HG02840 (cell line): ENCODE measurements around the gene KCNH5.
"Not testable (repeated sequence)": the region's sequence is repeated elsewhere in the genome, so short reads cannot be mapped to it uniquely, and the experiment has no call there.

Experiments
- ATAC-seq: cut with Tn5 transposase; IDR thresholded peaks from one replicate; pipeline ENCODE4 v1.9.1; 2021; ENCODE audit warnings: mild to moderate bottlenecking, moderate library complexity, moderate number of reproducible peaks; ENCODE audit not compliant: unreplicated experiment, low FRiP score

KCNH5 gene

GRCh38 chr14:62896932-62897456, 148.3 kb downstream of the KCNH5 start:
- ATAC-seq, result no peak

GRCh38 chr14:62894736-62895135, 150.5 kb downstream of the KCNH5 start:
- no peak for ATAC-seq

GRCh38 chr14:62889364-62889763, 155.9 kb downstream of the KCNH5 start:
- ATAC-seq, result no peak

- ATAC-seq, result no peak
These were observed 158.8 kb downstream of the KCNH5 start for GRCh38 chr14:62886461-62886860.

GRCh38 chr14:62885451-62885850, 159.8 kb downstream of the KCNH5 start:
- ATAC-seq, result no peak

GRCh38 chr14:62882967-62883366, 162.3 kb downstream of the KCNH5 start:
- no peak for ATAC-seq

GRCh38 chr14:62866376-62866775, 178.9 kb downstream of the KCNH5 start:
- no peak for ATAC-seq

GRCh38 chr14:62864588-62864987, 180.7 kb downstream of the KCNH5 start:
- ATAC-seq, result no peak

GRCh38 chr14:62858011-62858410, 187.2 kb downstream of the KCNH5 start:
- ATAC-seq, result not testable (repeated sequence)

- no peak for ATAC-seq
These were observed 190.3 kb downstream of the KCNH5 start for GRCh38 chr14:62854951-62855350.

- no peak for ATAC-seq
These were observed 198.1 kb downstream of the KCNH5 start for GRCh38 chr14:62847168-62847567.

- ATAC-seq, result no peak
These were observed 200.7 kb downstream of the KCNH5 start for GRCh38 chr14:62844546-62844945.

- ATAC-seq, result no peak
These were observed 221.2 kb downstream of the KCNH5 start for GRCh38 chr14:62824086-62824485.

GRCh38 chr14:62819931-62820330, 225.3 kb downstream of the KCNH5 start:
- no peak for ATAC-seq

GRCh38 chr14:62807636-62808035, 237.6 kb downstream of the KCNH5 start:
- ATAC-seq, result no peak

GRCh38 chr14:62800577-62800976, 244.7 kb downstream of the KCNH5 start:
- no peak for ATAC-seq

GRCh38 chr14:62796431-62796830, 248.8 kb downstream of the KCNH5 start:
- no peak for ATAC-seq

- no peak for ATAC-seq
These were observed 252.7 kb downstream of the KCNH5 start for GRCh38 chr14:62792578-62792977.

- ATAC-seq, result not testable (repeated sequence)
These were observed 263.9 kb downstream of the KCNH5 start for GRCh38 chr14:62781328-62781727.

- ATAC-seq, result no peak
These were observed 266.4 kb downstream of the KCNH5 start for GRCh38 chr14:62778852-62779251.

- ATAC-seq, result no peak
These were observed 266.9 kb downstream of the KCNH5 start for GRCh38 chr14:62778310-62778709.

GRCh38 chr14:62777510-62777909, 267.7 kb downstream of the KCNH5 start:
- no peak for ATAC-seq

- ATAC-seq, result no peak
These were observed 269.0 kb downstream of the KCNH5 start for GRCh38 chr14:62776300-62776699.
